ENCODE results near the gene EGFL8. TPM values are rescaled to one million over a fixed set of nuclear protein-coding genes. Genes with fewer than 3 reads are reported as not detected.

The EGFL8 gene
- total RNA-seq, 2 donors from 2014 or later: 10.4 to 13.7 TPM

GRCh38 chr6:32216285-32216684 lies 51.9 kb downstream of the EGFL8 start:
- no peaks in the 10 kb centered on the region for H3K36me3 ChIP-seq
- H3K27ac ChIP-seq: no peak overlapping the region
- intact Hi-C loops (cut with DNase I): no loop called here
- no peaks in the 10 kb centered on the region for H3K4me1 ChIP-seq
- H3K27me3 ChIP-seq: no peaks in the 10 kb centered on the region
- no peak overlapping the region for H3K9ac ChIP-seq (ENCODE audit: low read depth in 2 of 2, low read length in 2 of 2)
- DNase-seq: no peak
- TF ChIP-seq, protein P1, sequence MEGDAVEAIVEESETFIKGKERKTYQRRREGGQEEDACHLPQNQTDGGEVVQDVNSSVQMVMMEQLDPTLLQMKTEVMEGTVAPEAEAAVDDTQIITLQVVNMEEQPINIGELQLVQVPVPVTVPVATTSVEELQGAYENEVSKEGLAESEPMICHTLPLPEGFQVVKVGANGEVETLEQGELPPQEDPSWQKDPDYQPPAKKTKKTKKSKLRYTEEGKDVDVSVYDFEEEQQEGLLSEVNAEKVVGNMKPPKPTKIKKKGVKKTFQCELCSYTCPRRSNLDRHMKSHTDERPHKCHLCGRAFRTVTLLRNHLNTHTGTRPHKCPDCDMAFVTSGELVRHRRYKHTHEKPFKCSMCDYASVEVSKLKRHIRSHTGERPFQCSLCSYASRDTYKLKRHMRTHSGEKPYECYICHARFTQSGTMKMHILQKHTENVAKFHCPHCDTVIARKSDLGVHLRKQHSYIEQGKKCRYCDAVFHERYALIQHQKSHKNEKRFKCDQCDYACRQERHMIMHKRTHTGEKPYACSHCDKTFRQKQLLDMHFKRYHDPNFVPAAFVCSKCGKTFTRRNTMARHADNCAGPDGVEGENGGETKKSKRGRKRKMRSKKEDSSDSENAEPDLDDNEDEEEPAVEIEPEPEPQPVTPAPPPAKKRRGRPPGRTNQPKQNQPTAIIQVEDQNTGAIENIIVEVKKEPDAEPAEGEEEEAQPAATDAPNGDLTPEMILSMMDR (IDR thresholded peaks at IDR 0.05): no peak
- no peak overlapping the region for H3K4me3 ChIP-seq
- no peaks in the 10 kb centered on the region for H3K9me3 ChIP-seq

- TF ChIP-seq, protein P1 (IDR thresholded peaks at IDR 0.05): no peak
- Histone ChIP-seq H3K36me3 (no peaks in the 10 kb centered on the region), H3K9me3 (no peaks in the 10 kb centered on the region), H3K9ac (ENCODE audit: low read depth in 2 of 2, low read length in 2 of 2) (no peak overlapping the region), H3K27ac (no peak overlapping the region), H3K4me1 (no peaks in the 10 kb centered on the region), H3K4me3 (no peak overlapping the region), H3K27me3 (no peaks in the 10 kb centered on the region)
- no peak for DNase-seq
- intact Hi-C loops (cut with DNase I): no loop called here
Observed at GRCh38 chr6:32216998-32217397, 52.6 kb downstream of the EGFL8 start.

Small RNA genes within 50 kb of the gene (microRNA-seq; reads per million reads assigned to microRNA genes)
- gene MIR6721 (not detected), gene MIR6833 (not detected)

Other genes starting within 250 kb of the EGFL8 start
- gene C2, start 236.9 kb upstream of the EGFL8 start, total RNA-seq: 10 to 100 TPM in 1 of 2 donors, 1 to 10 TPM in 1; 7.8 to 15.2 TPM
- 10 to 100 TPM; 20.4 to 60.6 TPM for gene CFB, start 218.5 kb upstream of the EGFL8 start, total RNA-seq
- gene NELFE, start 205.6 kb upstream of the EGFL8 start, total RNA-seq: 10 to 100 TPM; 50.3 to 55.6 TPM
- gene SKIC2, start 205.4 kb upstream of the EGFL8 start, total RNA-seq: 10 to 100 TPM; 52.5 to 81.1 TPM
- 10 to 100 TPM; 13.0 to 16.1 TPM for gene DXO, start 192.5 kb upstream of the EGFL8 start, total RNA-seq
- gene C4A, start 182.5 kb upstream of the EGFL8 start, total RNA-seq: 10 to 100 TPM; 15.9 to 23.4 TPM
- gene C4B, start 149.8 kb upstream of the EGFL8 start, total RNA-seq: 10 to 100 TPM; 11.9 to 19.4 TPM
- gene CYP21A2, start 126.2 kb upstream of the EGFL8 start, total RNA-seq: 1 to 10 TPM in 1 of 2 donors, not detected in 1; 3.3 TPM
- gene TNXB, start 55.3 kb upstream of the EGFL8 start, total RNA-seq: 10 to 100 TPM in 1 of 2 donors, 1 to 10 TPM in 1; 7.3 to 20.1 TPM
- gene ATF6B, start 36.3 kb upstream of the EGFL8 start, total RNA-seq: 100 to 1,000 TPM in 1 of 2 donors, 10 to 100 TPM in 1; 83.3 to 131 TPM
- gene FKBPL, start 34.3 kb upstream of the EGFL8 start, total RNA-seq: 1 to 10 TPM; 5.2 to 8.1 TPM
- gene PRRT1, start 12.7 kb upstream of the EGFL8 start, total RNA-seq: under 1 TPM; 0.72 to 0.90 TPM
- 10 to 100 TPM; 18.4 to 21.0 TPM for gene PPT2, start 10.5 kb upstream of the EGFL8 start, total RNA-seq
- 10 to 100 TPM; 44.1 to 54.5 TPM for gene AGPAT1, start 11.5 kb downstream of the EGFL8 start, total RNA-seq
- gene RNF5, start 13.8 kb downstream of the EGFL8 start, total RNA-seq: 10 to 100 TPM; 75.8 to 87.4 TPM
- 10 to 100 TPM in 1 of 2 donors, 1 to 10 TPM in 1; 4.1 to 10.1 TPM for gene AGER, start 19.7 kb downstream of the EGFL8 start, total RNA-seq
- gene PBX2, start 25.6 kb downstream of the EGFL8 start, total RNA-seq: 10 to 100 TPM; 47.5 TPM
- gene GPSM3, start 28.0 kb downstream of the EGFL8 start, total RNA-seq: 1 to 10 TPM; 6.7 to 8.6 TPM
- gene NOTCH4, start 59.5 kb downstream of the EGFL8 start, total RNA-seq: 1 to 10 TPM; 2.9 to 3.7 TPM
- gene TSBP1, start 207.3 kb downstream of the EGFL8 start, total RNA-seq: not detected
- not detected for gene BTNL2, start 242.6 kb downstream of the EGFL8 start, total RNA-seq

Data from colonic mucosa (tissue), 4 donors.